Tibial artery (tissue), 4 donors: ENCODE measurements around the gene NRAP.

Experiments used
- DNase-seq, 2 donors: peaks; one replicate each; pipeline ENCODE4 v3.0.0-alpha.2; 2019
- H3K27ac ChIP-seq, 2 donors: fragments of 200-600 bp; sonication (generic) in 1 of 2; 1 replicate in 1 of 2; 2 replicates in 1 of 2; pipeline ENCODE4 v1.5.1; 2018 to 2019; ENCODE audit warnings: mild to moderate bottlenecking in 1 of 2
- H3K27me3 ChIP-seq, 2 donors: fragments of 200-600 bp; sonication (generic) in 1 of 2; one replicate each; pipeline versions ENCODE4 v1.5.1 to v1.6.0; 2016 to 2019
- H3K36me3 ChIP-seq, 3 donors: fragments of 200-600 bp; sonication (generic) in 2 of 3; one replicate each; pipeline ENCODE4 v1.5.1; 2016 to 2019; ENCODE audit warnings: mild to moderate bottlenecking in 2 of 3
- H3K4me1 ChIP-seq, 4 donors: fragments of 200-600 bp; sonication (generic) in 2 of 4; 1 replicate in 3 of 4; 2 replicates in 1 of 4; pipeline ENCODE4 v1.5.1; 2016 to 2019
- H3K4me3 ChIP-seq, 2 donors: fragments of 200-600 bp; sonication (generic) in 1 of 2; 1 replicate in 1 of 2; 2 replicates in 1 of 2; pipeline ENCODE4 v1.5.1; 2018 to 2019; ENCODE audit warnings: mild to moderate bottlenecking in 2 of 2
- H3K9me3 ChIP-seq, 3 donors: fragments of 200-600 bp; sonication (generic) in 1 of 3; one replicate each; pipeline ENCODE4 v1.5.1; 2016 to 2019
- CTCF ChIP-seq, 2 experiments: fragments of 200-600 bp in 1 of 2; fragments of 450-650 bp in 1 of 2; IDR thresholded peaks; one replicate each; pipeline ENCODE4 v1.5.1; 2017 to 2019; ENCODE audit warnings: antibody characterized with exemption in 2 of 2, mild to moderate bottlenecking in 1 of 2, moderate library complexity in 1 of 2
- intact Hi-C: fragments of 100-400 bp; cut with DNase I; formaldehyde crosslinking; loops from one replicate; pipeline ENCODE4 v1.15.0; 2023; ENCODE audit warnings: low total_unique reads

The NRAP gene

GRCh38 chr10:113555245-113555644, 108.6 kb downstream of the NRAP start:
- Histone ChIP-seq H3K4me1 (peaks cover 0 to 7% (median 0%) of the 10 kb centered on the region in 4 donors), H3K27me3 (peaks cover 0 to 9% of the 10 kb centered on the region in 2 donors), H3K36me3 (no peaks in the 10 kb centered on the region), H3K27ac (no peak overlapping the region), H3K9me3 (no peaks in the 10 kb centered on the region), H3K4me3 (no peak overlapping the region)
- no peak for TF ChIP-seq CTCF (IDR thresholded peaks at IDR 0.05)
- no peak for DNase-seq
- intact Hi-C loops, result no loop called here

- DNase-seq, result no peak
- peaks cover 0 to 7% (median 0%) of the 10 kb centered on the region in 4 donors for H3K4me1 ChIP-seq
- H3K27me3 ChIP-seq, result peaks cover 0 to 9% of the 10 kb centered on the region in 2 donors
- H3K4me3 ChIP-seq, result no peak overlapping the region
- H3K27ac ChIP-seq, result no peak overlapping the region
- TF ChIP-seq CTCF (IDR thresholded peaks at IDR 0.05), result no peak
- intact Hi-C loops, result no loop called here
- H3K36me3 ChIP-seq, result no peaks in the 10 kb centered on the region
- H3K9me3 ChIP-seq, result no peaks in the 10 kb centered on the region
These were observed 109.6 kb downstream of the NRAP start for GRCh38 chr10:113554214-113554613.

GRCh38 chr10:113553149-113553548, 110.7 kb downstream of the NRAP start:
- H3K27ac ChIP-seq, result no peak overlapping the region
- no peaks in the 10 kb centered on the region for H3K9me3 ChIP-seq
- peaks cover 0 to 7% (median 0%) of the 10 kb centered on the region in 4 donors for H3K4me1 ChIP-seq
- intact Hi-C loops, result no loop called here
- no peak for DNase-seq
- peaks cover 0 to 9% of the 10 kb centered on the region in 2 donors for H3K27me3 ChIP-seq
- TF ChIP-seq CTCF (IDR thresholded peaks at IDR 0.05), result no peak
- no peak overlapping the region for H3K4me3 ChIP-seq
- no peaks in the 10 kb centered on the region for H3K36me3 ChIP-seq

GRCh38 chr10:113552701-113553100, 111.1 kb downstream of the NRAP start, which contains the start of gene HABP2:
Gene HABP2 (plus strand): TSS chr10:113553053. CDS start chr10:113553122, 69 bp downstream.
- peaks cover 0 to 9% of the 10 kb centered on the region in 2 donors for H3K27me3 ChIP-seq
- no peaks in the 10 kb centered on the region for H3K9me3 ChIP-seq
- no peaks in the 10 kb centered on the region for H3K36me3 ChIP-seq
- H3K27ac ChIP-seq, result no peak within 1 kb of the TSS
- H3K4me1 ChIP-seq, result peaks cover 0 to 7% (median 0%) of the 10 kb centered on the region in 4 donors
- intact Hi-C loops, result no loop called here
- no peak within 1 kb of the TSS for H3K4me3 ChIP-seq
- no peak for TF ChIP-seq CTCF (IDR thresholded peaks at IDR 0.05)
- no peak for DNase-seq

GRCh38 chr10:113552014-113552413, 111.8 kb downstream of the NRAP start:
- DNase-seq, result no peak
- intact Hi-C loops, result no loop called here
- no peak for TF ChIP-seq CTCF (IDR thresholded peaks at IDR 0.05)

GRCh38 chr10:113550365-113550764, 113.5 kb downstream of the NRAP start:
- Histone ChIP-seq H3K4me3 (no peak overlapping the region), H3K27ac (no peak overlapping the region)
- intact Hi-C loops, result no loop called here

More at GRCh38 chr10:113552014-113552413, 111.8 kb downstream of the NRAP start:
- Histone ChIP-seq H3K27ac (no peak overlapping the region), H3K9me3 (no peaks in the 10 kb centered on the region), H3K4me1 (peaks cover 0 to 3% (median 0%) of the 10 kb centered on the region in 4 donors), H3K27me3 (peaks cover 0 to 9% of the 10 kb centered on the region in 2 donors), H3K36me3 (no peaks in the 10 kb centered on the region), H3K4me3 (no peak overlapping the region)

More at GRCh38 chr10:113550365-113550764, 113.5 kb downstream of the NRAP start:
- Histone ChIP-seq H3K27me3 (peaks cover 0 to 7% of the 10 kb centered on the region in 2 donors), H3K36me3 (no peaks in the 10 kb centered on the region), H3K4me1 (no peaks in the 10 kb centered on the region), H3K9me3 (no peaks in the 10 kb centered on the region)
- no peak for TF ChIP-seq CTCF (IDR thresholded peaks at IDR 0.05)
- no peak for DNase-seq
